ENCODE results near the gene TUBGCP2. TPM values are rescaled to one million over a fixed set of nuclear protein-coding genes. Genes with fewer than 3 reads are reported as not detected.

TUBGCP2 gene
- total RNA-seq, 1 experiment from 2014 or later: 93.7 TPM

DNA sequence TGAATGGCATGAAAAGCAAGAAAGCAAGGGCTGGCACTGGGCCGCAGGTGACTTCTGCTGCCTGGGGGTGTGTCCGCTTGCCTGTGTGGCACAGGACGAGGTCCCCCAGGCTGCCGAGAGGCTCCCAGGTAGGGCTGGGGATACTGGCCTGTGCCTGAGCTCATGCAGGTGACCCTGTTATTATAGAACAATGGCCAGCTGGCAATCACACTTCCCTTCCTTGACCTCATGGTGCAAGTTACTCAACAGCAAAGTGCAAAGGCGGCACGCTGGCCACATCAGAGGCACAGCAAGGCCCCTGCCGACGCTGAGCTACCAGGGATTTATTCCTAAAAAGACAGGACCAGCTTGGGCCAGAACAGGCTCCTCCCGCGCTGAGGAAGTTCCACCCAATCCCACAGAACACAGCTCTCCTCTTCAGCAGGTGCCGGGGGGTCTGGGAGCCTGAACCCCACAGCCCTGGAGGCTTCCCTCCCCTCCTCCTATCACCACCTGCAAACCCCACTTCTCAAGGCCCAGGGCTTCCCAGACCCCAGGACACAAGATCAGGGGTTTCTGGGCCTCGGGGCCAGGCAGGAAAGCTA, 30.6 kb downstream of the TUBGCP2 start:
- ChIA-PET CTCF (interaction anchor here (1.2 kb wide), 1 partner anchor 51 kb away, joined by 3 read pairs; no protein-coding TSS in a partner anchor), POLR2A (no interaction called here)
- DNase-seq (ENCODE audit: low read depth, low spot score) (no peak), ATAC-seq (peak; percentile 8)
- no peaks in the 10 kb centered on the region; the same call in 1 of the 2 replicates for H3K36me3 ChIP-seq (ENCODE audit: control insufficient read depth, insufficient read depth, low read length)
- H3K4me3 ChIP-seq (ENCODE audit: low read depth in 2 of 2, low read length in 2 of 2): no peak overlapping the region
- peaks cover 44% of the 10 kb centered on the region for H3K4me1 ChIP-seq (ENCODE audit: control insufficient read depth, insufficient read depth, low read length)
- intact Hi-C loops (cut with micrococcal nuclease; ENCODE audit: unreplicated experiment) (no loop called here), in situ Hi-C loops (cut with HindIII; ENCODE audit: low pct_unique_long_range_greater_than_20kb, low sequenced_read_pairs) (no loop called here)
- H3K9me3 ChIP-seq (ENCODE audit: control insufficient read depth, insufficient read depth, low read depth, low read length): no peaks in the 10 kb centered on the region
- H3K27me3 ChIP-seq (ENCODE audit: control insufficient read depth, insufficient read depth, low read length): no peaks in the 10 kb centered on the region
- TF ChIP-seq, protein P1, sequence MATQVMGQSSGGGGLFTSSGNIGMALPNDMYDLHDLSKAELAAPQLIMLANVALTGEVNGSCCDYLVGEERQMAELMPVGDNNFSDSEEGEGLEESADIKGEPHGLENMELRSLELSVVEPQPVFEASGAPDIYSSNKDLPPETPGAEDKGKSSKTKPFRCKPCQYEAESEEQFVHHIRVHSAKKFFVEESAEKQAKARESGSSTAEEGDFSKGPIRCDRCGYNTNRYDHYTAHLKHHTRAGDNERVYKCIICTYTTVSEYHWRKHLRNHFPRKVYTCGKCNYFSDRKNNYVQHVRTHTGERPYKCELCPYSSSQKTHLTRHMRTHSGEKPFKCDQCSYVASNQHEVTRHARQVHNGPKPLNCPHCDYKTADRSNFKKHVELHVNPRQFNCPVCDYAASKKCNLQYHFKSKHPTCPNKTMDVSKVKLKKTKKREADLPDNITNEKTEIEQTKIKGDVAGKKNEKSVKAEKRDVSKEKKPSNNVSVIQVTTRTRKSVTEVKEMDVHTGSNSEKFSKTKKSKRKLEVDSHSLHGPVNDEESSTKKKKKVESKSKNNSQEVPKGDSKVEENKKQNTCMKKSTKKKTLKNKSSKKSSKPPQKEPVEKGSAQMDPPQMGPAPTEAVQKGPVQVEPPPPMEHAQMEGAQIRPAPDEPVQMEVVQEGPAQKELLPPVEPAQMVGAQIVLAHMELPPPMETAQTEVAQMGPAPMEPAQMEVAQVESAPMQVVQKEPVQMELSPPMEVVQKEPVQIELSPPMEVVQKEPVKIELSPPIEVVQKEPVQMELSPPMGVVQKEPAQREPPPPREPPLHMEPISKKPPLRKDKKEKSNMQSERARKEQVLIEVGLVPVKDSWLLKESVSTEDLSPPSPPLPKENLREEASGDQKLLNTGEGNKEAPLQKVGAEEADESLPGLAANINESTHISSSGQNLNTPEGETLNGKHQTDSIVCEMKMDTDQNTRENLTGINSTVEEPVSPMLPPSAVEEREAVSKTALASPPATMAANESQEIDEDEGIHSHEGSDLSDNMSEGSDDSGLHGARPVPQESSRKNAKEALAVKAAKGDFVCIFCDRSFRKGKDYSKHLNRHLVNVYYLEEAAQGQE (IDR thresholded peaks at IDR 0.05; ENCODE audit: insufficient read depth in 1 of 2, low read depth in 2 of 2, low read length in 1 of 2): no peak
- TF ChIP-seq, protein P2, sequence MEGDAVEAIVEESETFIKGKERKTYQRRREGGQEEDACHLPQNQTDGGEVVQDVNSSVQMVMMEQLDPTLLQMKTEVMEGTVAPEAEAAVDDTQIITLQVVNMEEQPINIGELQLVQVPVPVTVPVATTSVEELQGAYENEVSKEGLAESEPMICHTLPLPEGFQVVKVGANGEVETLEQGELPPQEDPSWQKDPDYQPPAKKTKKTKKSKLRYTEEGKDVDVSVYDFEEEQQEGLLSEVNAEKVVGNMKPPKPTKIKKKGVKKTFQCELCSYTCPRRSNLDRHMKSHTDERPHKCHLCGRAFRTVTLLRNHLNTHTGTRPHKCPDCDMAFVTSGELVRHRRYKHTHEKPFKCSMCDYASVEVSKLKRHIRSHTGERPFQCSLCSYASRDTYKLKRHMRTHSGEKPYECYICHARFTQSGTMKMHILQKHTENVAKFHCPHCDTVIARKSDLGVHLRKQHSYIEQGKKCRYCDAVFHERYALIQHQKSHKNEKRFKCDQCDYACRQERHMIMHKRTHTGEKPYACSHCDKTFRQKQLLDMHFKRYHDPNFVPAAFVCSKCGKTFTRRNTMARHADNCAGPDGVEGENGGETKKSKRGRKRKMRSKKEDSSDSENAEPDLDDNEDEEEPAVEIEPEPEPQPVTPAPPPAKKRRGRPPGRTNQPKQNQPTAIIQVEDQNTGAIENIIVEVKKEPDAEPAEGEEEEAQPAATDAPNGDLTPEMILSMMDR (IDR thresholded peaks at IDR 0.05): no peak
- TF ChIP-seq TCF7L2 (IDR thresholded peaks at IDR 0.05; ENCODE audit: low read depth, low read length): peak; percentile 82
- no TSS peak for BruUV-seq (replicated peaks)
- no peak overlapping the region for H3K27ac ChIP-seq (ENCODE audit: low read length)

DNA sequence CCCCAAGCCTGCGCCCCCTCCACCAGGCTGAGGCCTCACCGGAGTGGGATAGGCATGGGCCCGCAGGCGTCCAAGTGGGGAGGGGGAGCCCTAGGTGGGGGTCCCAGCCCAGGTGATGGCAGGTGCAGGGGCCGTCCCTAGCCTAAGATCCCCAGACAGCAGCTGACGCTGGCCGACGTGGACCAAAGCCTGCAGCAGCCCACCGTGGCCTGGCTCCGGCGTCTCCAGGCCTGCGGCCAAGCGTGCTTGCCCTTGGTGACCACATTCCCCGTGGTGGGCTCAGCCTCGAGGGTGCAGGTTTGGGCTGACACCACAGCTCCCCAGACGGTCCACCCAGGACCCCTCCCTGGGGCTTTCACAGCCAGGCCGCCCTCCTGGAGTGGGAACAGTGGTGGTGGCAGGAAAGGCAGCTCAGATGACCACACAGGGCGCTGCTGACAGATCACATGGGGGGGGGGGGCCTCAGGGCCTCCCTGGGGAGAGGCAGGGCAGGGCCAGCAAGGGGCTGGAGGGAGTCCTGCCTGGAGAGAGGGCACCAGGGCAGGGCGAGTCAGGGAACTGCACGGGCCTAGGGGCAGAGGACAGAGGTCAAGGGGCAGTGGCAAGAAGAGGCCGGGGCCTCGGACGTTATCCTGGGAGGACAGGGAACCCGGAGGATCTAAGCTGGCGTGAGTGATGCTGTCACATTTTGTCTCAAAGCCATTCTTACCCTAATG, 31.2 kb downstream of the TUBGCP2 start:
- no peak overlapping the region for H3K4me3 ChIP-seq (ENCODE audit: low read depth in 2 of 2, low read length in 2 of 2)
- DNase-seq (ENCODE audit: low read depth, low spot score): no peak
- ChIA-PET POLR2A (no interaction called here), CTCF (interaction anchor here (1.2 kb wide), 1 partner anchor 52 kb away, joined by 3 read pairs; no protein-coding TSS in a partner anchor)
- no TSS peak for BruUV-seq (replicated peaks)
- H3K9me3 ChIP-seq (ENCODE audit: control insufficient read depth, insufficient read depth, low read depth, low read length): no peaks in the 10 kb centered on the region
- no peaks in the 10 kb centered on the region for H3K27me3 ChIP-seq (ENCODE audit: control insufficient read depth, insufficient read depth, low read length)
- TF ChIP-seq TCF7L2 (IDR thresholded peaks at IDR 0.05; ENCODE audit: low read depth, low read length): no peak; the same call in 1 of the 2 replicates
- no peak for TF ChIP-seq POLR2AphosphoS5 (IDR thresholded peaks at IDR 0.05; ENCODE audit: low read depth, low read length)
- TF ChIP-seq, protein P1 (IDR thresholded peaks at IDR 0.05; ENCODE audit: insufficient read depth in 1 of 2, low read depth in 2 of 2, low read length in 1 of 2): no peak
- TF ChIP-seq, protein P2 (IDR thresholded peaks at IDR 0.05): no peak
- TF ChIP-seq SIN3A (IDR thresholded peaks at IDR 0.05; ENCODE audit: borderline replicate concordance, insufficient read depth, low read depth, low read length): no peak
- in situ Hi-C loops (cut with HindIII; ENCODE audit: low pct_unique_long_range_greater_than_20kb, low sequenced_read_pairs) (no loop called here), intact Hi-C loops (cut with micrococcal nuclease; ENCODE audit: unreplicated experiment) (no loop called here)
- 0 out of 2 replicates have a peak, but pooled peaks have one; percentile 6 for ATAC-seq
- H3K36me3 ChIP-seq (ENCODE audit: control insufficient read depth, insufficient read depth, low read length): no peaks in the 10 kb centered on the region; the same call in 1 of the 2 replicates
- H3K4me1 ChIP-seq (ENCODE audit: control insufficient read depth, insufficient read depth, low read length): peaks cover 44% of the 10 kb centered on the region
- H3K27ac ChIP-seq (ENCODE audit: low read length): no peak overlapping the region
